Muscle layer of duodenum (tissue), 2 donors: ENCODE measurements around the gene SCG3.

Source experiments
- H3K27ac ChIP-seq: one replicate; pipeline ENCODE4 v1.7.0; 2013; ENCODE audit warnings: mild to moderate bottlenecking, low read length
- H3K27me3 ChIP-seq: one replicate; pipeline ENCODE4 v1.7.0; 2013; ENCODE audit warnings: low read depth, mild to moderate bottlenecking, control low read depth, low read length
- H3K36me3 ChIP-seq, 2 donors: one replicate each; pipeline ENCODE4 v1.7.0; 2013; ENCODE audit warnings: low read length in 2 of 2, control low read depth in 1 of 2, mild to moderate bottlenecking in 1 of 2; ENCODE audit not compliant: insufficient read depth in 2 of 2, control insufficient read depth in 1 of 2
- H3K4me1 ChIP-seq, 2 donors: one replicate each; pipeline ENCODE4 v1.7.0; 2013; ENCODE audit warnings: low read length in 2 of 2, mild to moderate bottlenecking in 2 of 2, control low read depth in 1 of 2, moderate library complexity in 1 of 2; ENCODE audit not compliant: insufficient read depth in 2 of 2, control insufficient read depth in 1 of 2
- H3K4me3 ChIP-seq, 2 donors: one replicate each; pipeline ENCODE4 v1.7.0; 2013; ENCODE audit warnings: low read length in 2 of 2, low read depth in 1 of 2, mild to moderate bottlenecking in 1 of 2
- H3K9me3 ChIP-seq, 2 donors: one replicate each; pipeline ENCODE4 v1.7.0; 2013; ENCODE audit warnings: low read length in 2 of 2, control low read depth in 1 of 2, mild to moderate bottlenecking in 1 of 2; ENCODE audit not compliant: control insufficient read depth in 1 of 2
- donor health status: healthy.

The SCG3 gene

DNA sequence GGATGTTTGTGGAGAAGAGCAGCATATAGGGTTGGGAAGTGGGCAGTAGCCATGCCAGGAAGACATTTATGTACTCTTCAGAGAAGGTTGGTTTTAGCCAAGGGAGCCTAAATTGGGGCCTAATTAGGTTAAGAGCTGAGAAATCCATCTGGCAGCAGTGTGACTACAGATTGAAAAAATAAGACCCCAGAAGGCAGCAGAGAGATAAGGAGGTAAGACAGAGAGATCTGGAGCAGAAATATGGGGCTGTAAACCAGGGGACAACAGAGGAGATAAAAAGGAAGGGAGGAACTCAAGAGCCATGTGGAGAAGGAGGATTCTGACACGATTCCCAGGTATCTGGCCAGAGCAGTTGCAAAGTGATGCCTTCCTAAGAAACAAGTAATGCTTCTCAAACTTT, 32.9 kb downstream of the SCG3 start:
- H3K27ac ChIP-seq: no peak overlapping the region
- no peaks in the 10 kb centered on the region for H3K36me3 ChIP-seq
- no peaks in the 10 kb centered on the region for H3K4me1 ChIP-seq
- no peaks in the 10 kb centered on the region for H3K27me3 ChIP-seq
- H3K9me3 ChIP-seq: no peaks in the 10 kb centered on the region
- H3K4me3 ChIP-seq: no peak overlapping the region

DNA sequence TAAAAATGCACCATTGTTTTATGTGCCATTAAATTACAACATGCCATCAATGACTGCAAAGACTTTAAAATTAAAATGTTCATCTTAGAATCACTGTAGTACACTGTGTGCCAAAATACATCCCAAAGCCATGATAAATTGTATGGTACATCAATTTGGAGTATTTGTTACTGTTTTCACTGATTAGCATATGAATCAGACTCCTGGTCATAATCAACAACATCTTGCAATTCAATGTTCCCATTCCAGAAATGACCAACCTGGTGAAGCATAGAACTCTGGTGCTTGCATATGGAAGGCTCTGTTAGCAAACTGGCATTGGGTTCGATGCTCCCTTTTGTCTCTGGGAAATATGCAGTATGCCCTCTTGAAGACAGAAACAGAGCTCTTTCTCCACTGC, 33.6 kb downstream of the SCG3 start:
- H3K36me3 ChIP-seq: no peaks in the 10 kb centered on the region

DNA sequence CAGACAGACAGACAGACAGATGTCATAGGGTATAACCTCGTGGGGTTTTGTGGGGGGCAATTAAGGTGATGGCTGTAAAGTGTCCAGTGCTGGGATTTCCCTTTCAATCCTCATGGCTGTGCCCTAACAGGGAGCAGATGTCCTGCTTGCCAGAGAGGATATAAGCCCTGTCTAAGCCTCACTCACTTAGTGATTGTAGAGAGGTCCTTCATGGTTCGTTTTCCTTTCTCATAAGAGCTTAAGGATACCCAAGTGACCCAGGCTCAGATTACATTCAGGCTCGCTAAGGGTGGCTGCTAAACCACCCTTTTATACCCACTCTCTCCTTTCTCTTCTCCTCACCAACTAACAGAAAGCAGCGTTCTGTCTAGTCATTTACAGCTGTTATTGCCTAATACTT, 36.9 kb downstream of the SCG3 start:
- peaks cover 0 to 6% of the 10 kb centered on the region in 2 donors for H3K4me1 ChIP-seq
- H3K9me3 ChIP-seq: no peaks in the 10 kb centered on the region
- H3K27me3 ChIP-seq: no peaks in the 10 kb centered on the region
- no peak overlapping the region for H3K27ac ChIP-seq
- H3K4me3 ChIP-seq: no peak overlapping the region
- peaks cover 7% of the 10 kb centered on the region in 2 donors for H3K36me3 ChIP-seq

More for the DNA sequence above, 33.6 kb downstream of the SCG3 start:
- H3K4me1 ChIP-seq: no peaks in the 10 kb centered on the region
- H3K27me3 ChIP-seq: no peaks in the 10 kb centered on the region
- H3K4me3 ChIP-seq: no peak overlapping the region
- H3K9me3 ChIP-seq: no peaks in the 10 kb centered on the region
- H3K27ac ChIP-seq: no peak overlapping the region

DNA sequence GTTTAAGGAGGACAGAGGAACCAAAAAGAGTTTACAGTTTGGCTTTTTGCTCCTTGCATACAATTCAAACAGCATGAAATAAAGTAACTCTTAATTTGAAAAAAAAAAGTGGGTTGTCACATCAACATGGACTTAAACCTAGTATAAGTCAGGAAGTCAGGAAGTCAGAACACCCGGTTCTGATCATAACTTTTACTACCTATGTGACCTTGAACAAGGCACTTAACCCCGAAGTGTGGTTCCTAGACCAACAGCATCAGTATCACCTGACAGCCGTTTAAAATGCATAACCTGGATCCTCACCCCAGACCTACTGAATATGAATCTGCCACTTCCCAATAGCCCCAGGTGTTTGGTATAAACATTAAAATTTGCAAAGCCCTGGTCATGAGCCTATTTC, 37.4 kb downstream of the SCG3 start:
- peaks cover 7% of the 10 kb centered on the region in 2 donors for H3K36me3 ChIP-seq
- H3K4me1 ChIP-seq: peaks cover 0 to 6% of the 10 kb centered on the region in 2 donors
- H3K27ac ChIP-seq: no peak overlapping the region

DNA sequence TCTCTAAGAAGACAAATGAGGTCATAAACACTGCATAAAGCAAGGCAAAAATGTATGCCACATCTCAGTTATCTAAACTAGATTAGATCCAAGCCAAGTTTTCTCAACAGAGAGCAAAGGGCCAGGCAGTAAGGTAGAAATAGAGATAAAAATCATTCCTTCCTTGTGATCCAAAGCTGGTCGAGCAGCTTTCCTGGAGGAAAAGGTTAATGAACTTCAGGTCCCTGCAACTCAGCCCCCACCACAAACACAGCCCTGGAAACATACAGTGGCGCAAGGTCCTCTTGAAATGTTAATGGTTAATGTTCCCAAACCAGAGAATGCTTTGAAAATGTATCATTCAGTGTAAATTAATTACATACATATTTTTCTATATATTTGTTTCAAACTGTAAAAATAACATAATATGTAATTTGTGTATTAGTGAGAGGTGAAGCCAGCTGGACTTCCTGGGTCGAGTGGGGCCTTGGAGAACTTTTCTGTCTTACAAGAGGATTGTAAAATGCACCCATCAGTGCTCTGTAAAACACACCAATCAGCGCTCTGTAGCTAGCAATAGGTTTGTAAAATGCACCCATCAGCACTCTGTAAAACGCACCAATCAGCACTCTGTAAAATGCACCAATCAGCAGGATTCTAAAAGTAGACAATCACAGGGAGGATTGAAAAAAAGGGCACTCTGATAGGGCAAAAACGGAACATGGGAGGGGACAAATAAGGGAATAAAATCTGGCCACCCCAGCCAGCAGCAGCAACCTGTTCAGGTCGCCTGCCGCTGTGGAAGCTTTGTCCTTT, 39.1 kb downstream of the SCG3 start:
- Histone ChIP-seq H3K27ac (no peak overlapping the region), H3K4me3 (no peak overlapping the region), H3K9me3 (no peaks in the 10 kb centered on the region), H3K36me3 (peaks cover 7% of the 10 kb centered on the region in 2 donors), H3K27me3 (no peaks in the 10 kb centered on the region), H3K4me1 (peaks cover 0 to 17% of the 10 kb centered on the region in 2 donors)

More for the DNA sequence above, 37.4 kb downstream of the SCG3 start:
- Histone ChIP-seq H3K9me3 (no peaks in the 10 kb centered on the region), H3K27me3 (no peaks in the 10 kb centered on the region), H3K4me3 (no peak overlapping the region)

DNA sequence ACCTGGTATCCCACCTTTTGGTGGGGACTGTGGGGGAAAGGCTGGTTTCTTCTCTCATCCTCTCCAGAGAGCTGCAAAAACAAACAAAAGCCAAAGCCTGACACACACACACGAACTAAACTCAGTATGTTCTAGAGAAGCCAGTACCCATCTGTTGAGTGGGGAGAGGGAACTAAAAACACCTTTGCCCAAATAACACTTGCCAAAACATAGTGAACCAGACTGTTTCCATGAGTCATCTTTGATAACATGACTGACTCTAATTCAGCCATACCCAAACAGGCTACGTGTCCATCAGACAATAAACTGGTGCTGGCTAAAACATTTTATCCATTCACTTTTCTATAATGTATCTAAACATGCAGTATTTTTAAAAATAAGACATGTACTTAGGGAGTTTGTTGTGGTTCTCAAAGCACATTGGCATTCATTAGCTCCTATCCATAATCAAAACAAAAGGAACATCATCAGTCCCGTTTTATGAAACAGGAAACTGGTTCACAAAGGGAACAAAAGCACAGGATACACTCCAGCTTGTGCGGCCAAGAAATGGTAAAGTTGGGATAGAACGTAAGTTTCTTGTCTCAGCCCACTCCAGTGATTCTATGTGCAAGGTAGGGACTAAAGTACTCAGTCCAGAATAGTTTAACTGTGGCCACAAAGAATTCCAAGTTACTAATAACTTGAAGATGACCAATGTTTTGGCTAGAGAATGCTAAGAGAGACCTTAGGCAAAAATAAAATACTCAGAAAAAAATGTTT, 40.1 kb downstream of the SCG3 start:
- H3K27ac ChIP-seq: no peak overlapping the region
- H3K4me3 ChIP-seq: no peak overlapping the region
- no peaks in the 10 kb centered on the region for H3K27me3 ChIP-seq
- H3K36me3 ChIP-seq: peaks cover 7% of the 10 kb centered on the region in 2 donors
- H3K4me1 ChIP-seq: peaks cover under 1 to 25% of the 10 kb centered on the region in 2 donors
- H3K9me3 ChIP-seq: no peaks in the 10 kb centered on the region

DNA sequence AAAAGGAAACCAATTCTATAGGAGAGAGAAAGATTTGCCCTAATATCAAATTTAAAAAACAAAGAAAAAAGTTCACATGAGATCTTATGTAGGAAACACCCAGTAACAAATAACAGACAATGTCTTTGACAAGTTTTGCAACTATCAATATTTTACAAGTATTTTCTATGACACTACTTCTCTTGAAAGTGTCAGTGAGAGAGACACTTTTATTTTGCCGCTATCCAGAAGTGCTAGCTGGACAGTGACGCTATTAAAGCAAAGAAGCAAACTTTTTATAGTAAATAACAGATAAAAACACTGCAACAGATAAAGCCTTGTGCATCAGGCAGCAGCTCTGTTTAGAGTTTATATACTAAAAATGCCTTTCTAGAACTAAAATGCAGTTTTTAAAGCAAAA, 42.9 kb downstream of the SCG3 start:
- Histone ChIP-seq H3K27ac (no peak overlapping the region), H3K4me3 (no peak overlapping the region)

DNA sequence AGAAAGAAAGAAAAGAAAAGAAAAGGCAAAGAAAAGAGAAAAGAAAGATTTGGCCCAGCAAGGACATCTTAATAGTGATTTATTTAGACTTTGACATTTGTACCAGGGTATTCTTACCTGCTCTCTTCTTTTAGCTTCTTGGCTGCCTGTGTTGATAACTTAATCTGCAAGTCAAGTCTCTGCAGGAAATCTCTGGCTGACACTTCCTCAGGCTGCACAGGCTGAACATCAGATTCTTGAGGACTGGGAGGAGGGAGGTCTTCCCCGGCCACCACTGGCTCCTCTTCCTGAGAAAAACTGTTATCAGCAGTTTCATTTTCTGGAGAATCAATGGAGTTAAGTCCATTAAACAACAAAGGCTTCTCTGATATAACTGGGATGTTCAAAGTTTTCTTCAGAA, 43.4 kb downstream of the SCG3 start:
- H3K36me3 ChIP-seq: peaks cover 7% of the 10 kb centered on the region in 2 donors
- no peaks in the 10 kb centered on the region for H3K9me3 ChIP-seq
- H3K4me3 ChIP-seq: no peak overlapping the region
- H3K27ac ChIP-seq: no peak overlapping the region
- no peaks in the 10 kb centered on the region for H3K27me3 ChIP-seq
- peaks cover 15 to 38% of the 10 kb centered on the region in 2 donors for H3K4me1 ChIP-seq

More for the DNA sequence above, 42.9 kb downstream of the SCG3 start:
- peaks cover 7% of the 10 kb centered on the region in 2 donors for H3K36me3 ChIP-seq
- H3K9me3 ChIP-seq: no peaks in the 10 kb centered on the region
- peaks cover 15 to 38% of the 10 kb centered on the region in 2 donors for H3K4me1 ChIP-seq
- H3K27me3 ChIP-seq: no peaks in the 10 kb centered on the region

DNA sequence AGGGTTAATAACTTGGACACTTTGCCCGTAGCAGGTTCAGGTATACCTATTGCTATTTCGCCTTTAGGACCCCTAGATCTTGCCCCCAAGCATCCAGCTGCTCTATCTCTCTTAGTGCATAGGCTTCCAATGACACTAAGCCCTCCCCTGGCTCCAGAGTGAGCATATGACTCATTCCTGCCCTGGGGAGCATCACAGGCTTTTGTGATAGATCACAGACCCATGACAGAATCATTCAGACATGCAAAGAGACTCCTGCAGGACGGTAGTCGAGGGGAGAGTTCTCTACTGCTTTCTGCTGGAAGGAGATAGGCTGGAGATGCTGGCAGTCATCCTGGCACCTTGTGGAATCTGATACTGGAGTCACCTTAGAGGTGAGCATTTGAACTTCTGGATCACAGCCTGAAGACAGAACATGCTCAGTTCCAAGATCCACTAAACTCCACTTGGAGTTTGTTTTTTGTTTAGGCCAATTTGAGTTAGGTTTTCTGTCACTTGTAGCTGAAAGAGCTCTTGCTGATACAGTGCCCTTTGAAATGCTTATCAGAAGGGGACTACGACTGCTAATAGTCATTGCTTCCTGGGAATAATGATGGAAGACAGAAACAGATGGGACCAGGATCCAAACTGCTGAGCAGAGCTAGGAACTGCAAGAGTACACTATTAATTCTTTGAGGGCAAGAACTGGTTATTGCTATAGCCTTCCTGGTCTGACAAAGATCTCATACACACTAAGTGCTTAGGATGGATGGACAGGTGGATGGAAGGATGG, 45.2 kb downstream of the SCG3 start:
- Histone ChIP-seq H3K27me3 (no peaks in the 10 kb centered on the region), H3K9me3 (no peaks in the 10 kb centered on the region), H3K27ac (peak overlapping the region; percentile 46), H3K36me3 (peaks cover 0 to 5% of the 10 kb centered on the region in 2 donors), H3K4me1 (peaks cover 24 to 40% of the 10 kb centered on the region in 2 donors), H3K4me3 (no peak overlapping the region)

DNA sequence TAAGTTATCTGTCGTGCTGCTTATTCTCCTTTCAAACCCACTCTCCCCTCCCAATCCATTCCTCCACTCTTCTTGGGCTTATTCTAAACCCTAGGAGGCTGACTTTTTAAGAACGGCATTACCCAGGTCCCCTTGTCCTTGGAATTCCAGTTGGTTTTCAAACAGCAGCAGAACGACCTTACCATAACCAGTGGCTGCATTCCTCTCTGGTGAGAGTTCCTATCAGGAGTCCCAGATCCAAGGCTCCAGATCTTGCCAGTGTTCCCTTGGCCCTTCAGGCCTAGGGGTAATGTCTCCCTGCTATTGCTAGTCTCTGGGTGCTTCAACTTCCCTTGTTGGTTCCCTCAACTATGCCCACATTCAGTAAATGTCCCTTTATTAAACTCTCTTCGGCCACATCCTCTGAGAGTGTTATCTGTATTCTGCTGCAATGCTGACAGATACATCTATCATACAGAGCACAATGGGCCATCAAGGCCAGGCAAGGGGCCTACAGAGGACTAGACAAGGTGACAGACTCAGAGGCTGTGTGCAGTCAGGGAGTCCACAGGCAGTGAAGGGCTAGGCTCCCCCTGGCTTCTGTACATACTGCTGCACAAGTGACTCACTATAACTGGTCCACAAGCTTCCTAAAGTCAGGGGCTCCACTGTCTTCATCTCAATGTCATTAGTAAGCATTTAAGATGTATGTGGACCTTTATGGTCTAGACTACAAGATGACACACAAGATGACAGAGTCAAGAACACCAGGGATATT, 46.0 kb downstream of the SCG3 start:
- Histone ChIP-seq H3K36me3 (no peaks in the 10 kb centered on the region), H3K27me3 (no peaks in the 10 kb centered on the region), H3K9me3 (no peaks in the 10 kb centered on the region), H3K4me3 (no peak overlapping the region), H3K4me1 (peaks cover 30 to 45% of the 10 kb centered on the region in 2 donors), H3K27ac (peak overlapping the region; percentile 4)
